Loucy (cell line): ENCODE results near the gene BTBD6.

ENCODE experiments used
- H2AFZ ChIP-seq: fragments of 200-600 bp; sonication (generic); 2 replicates; pipeline ENCODE4 v1.6.0; 2016; ENCODE audit warnings: antibody characterized with exemption, mild to moderate bottlenecking, low read length, moderate library complexity
- H3F3A ChIP-seq: fragments of 200-600 bp; 2 replicates; pipeline ENCODE4 v1.6.0; 2016; ENCODE audit warnings: antibody characterized with exemption, low read depth, mild to moderate bottlenecking
- H3K27me3 ChIP-seq: fragments of 200-600 bp; sonication (generic); 2 replicates; pipeline ENCODE4 v1.6.1; 2014; ENCODE audit warnings: low read length, mild to moderate bottlenecking; ENCODE audit not compliant: insufficient read depth, poor library complexity, severe bottlenecking
- H3K36me3 ChIP-seq: fragments of 200-600 bp; sonication (generic); 2 replicates; pipeline ENCODE4 v1.6.1; 2016; ENCODE audit warnings: low read length; ENCODE audit not compliant: insufficient read depth
- H3K4me1 ChIP-seq: fragments of 200-600 bp; sonication (generic); 2 replicates; pipeline ENCODE4 v1.5.1; 2014; ENCODE audit warnings: low read length, mild to moderate bottlenecking; ENCODE audit not compliant: insufficient read depth, poor library complexity, severe bottlenecking
- H3K4me2 ChIP-seq: fragments of 200-600 bp; sonication (generic); 2 replicates; pipeline ENCODE4 v1.6.0; 2014; ENCODE audit warnings: antibody characterized with exemption, low read length, low read depth, mild to moderate bottlenecking; ENCODE audit not compliant: poor library complexity, severe bottlenecking
- H3K4me3 ChIP-seq: fragments of 200-600 bp; sonication (generic); 2 replicates; pipeline ENCODE4 v1.5.1; 2014; ENCODE audit warnings: low read length, mild to moderate bottlenecking, mixed read lengths; ENCODE audit not compliant: poor library complexity, severe bottlenecking
- H3K79me2 ChIP-seq: fragments of 200-600 bp; sonication (generic); 2 replicates; pipeline ENCODE4 v1.6.1; 2014; ENCODE audit warnings: low read length; ENCODE audit not compliant: insufficient read depth
- H3K9ac ChIP-seq: fragments of 200-600 bp; sonication (generic); 2 replicates; pipeline ENCODE4 v1.6.0; 2014; ENCODE audit warnings: mild to moderate bottlenecking, low read depth, low read length, moderate library complexity; ENCODE audit not compliant: poor library complexity, severe bottlenecking
- H3K9me2 ChIP-seq: fragments of 200-600 bp; sonication (generic); replicated peaks from 2 replicates; pipeline ENCODE4 v1.6.1; 2016; ENCODE audit warnings: low read depth, low read length, mixed read lengths
- H3K9me3 ChIP-seq: fragments of 200-600 bp; sonication (generic); 2 replicates; pipeline ENCODE4 v1.6.1; 2014; ENCODE audit warnings: mild to moderate bottlenecking, antibody characterized with exemption, low read length, low read depth; ENCODE audit not compliant: insufficient read depth
- H4K20me1 ChIP-seq: fragments of 200-600 bp; sonication (generic); 2 replicates; pipeline ENCODE4 v1.6.0; 2014; ENCODE audit warnings: antibody characterized with exemption, low read length, mild to moderate bottlenecking; ENCODE audit not compliant: insufficient read depth, poor library complexity, severe bottlenecking
- CTCF ChIP-seq: fragments of 200-600 bp; sonication (generic); conservative IDR thresholded peaks from 2 replicates; pipeline ENCODE4 v1.5.1; 2014; ENCODE audit warnings: mild to moderate bottlenecking, antibody characterized with exemption, low read length
- EZH2phosphoT487 ChIP-seq: fragments of 200-600 bp; IDR thresholded peaks from 2 replicates; pipeline ENCODE4 v1.6.1; 2018; ENCODE audit warnings: antibody characterized with exemption, mild to moderate bottlenecking, moderate library complexity, borderline replicate concordance

The BTBD6 gene

GRCh38 chr14:105248368-105249181, at the start of gene BTBD6:
TSS of gene BTBD6 (plus strand) at chr14:105248533. CDS start at chr14:105248712, 179 bp downstream.
- Histone ChIP-seq H4K20me1 (no peaks in the 10 kb centered on the region), H3K4me1 (peaks cover 12% of the 10 kb centered on the region), H3K79me2 (peaks cover 31% of the 10 kb centered on the region; the same call in 1 of the 2 replicates), H3K9me3 (no peaks in the 10 kb centered on the region), H3F3A (no peaks in the 10 kb centered on the region), H3K27me3 (no peaks in the 10 kb centered on the region), H3K36me3 (peaks cover 6% of the 10 kb centered on the region; the same call in 1 of the 2 replicates), H3K4me2 (peak within 1 kb of the TSS; percentile 86), H3K9me2 (no peaks in the 10 kb centered on the region), H3K9ac (peak within 1 kb of the TSS; percentile 83), H2AFZ (peak within 1 kb of the TSS; percentile 64), H3K4me3 (peak within 1 kb of the TSS; percentile 84)
- TF ChIP-seq EZH2phosphoT487 (no peak), CTCF (no peak)

DNA sequence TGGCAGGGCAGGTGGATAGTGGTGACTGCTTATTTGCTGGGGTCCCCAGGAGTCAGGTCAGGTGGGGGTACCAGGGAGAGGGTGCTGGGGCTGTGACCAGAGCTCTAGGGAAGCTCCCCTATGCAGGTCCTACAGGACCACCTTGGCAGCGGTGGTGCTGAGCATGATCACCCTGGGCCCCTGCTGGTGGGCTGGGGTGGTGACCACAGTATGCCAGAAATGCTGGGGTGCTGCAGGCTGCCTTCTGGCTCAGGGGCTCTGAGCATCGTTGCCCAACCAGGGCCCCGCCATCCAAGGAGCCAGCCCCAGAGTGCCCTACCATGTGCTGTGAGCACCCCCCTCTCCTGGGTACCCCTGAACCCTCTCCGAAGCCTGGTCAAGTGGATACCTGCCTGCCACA, 49.7 kb upstream of the BTBD6 start:
- H3K27me3 ChIP-seq = no peaks in the 10 kb centered on the region
- H3F3A ChIP-seq = no peaks in the 10 kb centered on the region
- H3K4me1 ChIP-seq = peaks cover 48% of the 10 kb centered on the region
- H3K9me3 ChIP-seq = no peaks in the 10 kb centered on the region
- TF ChIP-seq EZH2phosphoT487 (no peak), CTCF (peak; percentile 34; the same call in 1 of the 2 replicates)
- no peaks in the 10 kb centered on the region for H3K79me2 ChIP-seq
- no peak overlapping the region for H2AFZ ChIP-seq
- H3K9ac ChIP-seq = no peak overlapping the region
- H3K4me3 ChIP-seq = no peak overlapping the region
- no peaks in the 10 kb centered on the region for H3K9me2 ChIP-seq
- H3K4me2 ChIP-seq = no peak overlapping the region
- no peaks in the 10 kb centered on the region for H3K36me3 ChIP-seq
- no peaks in the 10 kb centered on the region for H4K20me1 ChIP-seq

DNA sequence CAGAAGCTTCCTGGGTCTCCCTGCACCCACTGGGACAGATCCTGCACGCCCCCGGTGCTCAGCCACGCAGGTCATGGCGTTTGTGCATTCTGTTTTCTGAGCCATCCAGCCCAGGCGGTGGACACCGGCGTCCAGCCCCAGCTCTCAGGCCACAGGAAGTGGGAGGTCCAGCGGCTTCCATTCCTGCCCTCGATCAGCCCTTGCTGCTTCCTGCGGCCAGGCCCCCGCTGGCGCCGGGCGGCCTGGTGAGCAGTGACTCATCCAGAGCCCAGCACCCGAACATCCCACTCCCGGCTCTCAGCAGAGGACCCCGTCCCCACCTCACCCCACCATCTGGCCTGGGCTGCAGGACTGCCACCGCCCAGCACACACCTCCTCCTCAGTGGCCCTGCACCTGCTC, 49.2 kb upstream of the BTBD6 start:
- no peaks in the 10 kb centered on the region for H4K20me1 ChIP-seq
- no peaks in the 10 kb centered on the region for H3F3A ChIP-seq
- H3K4me2 ChIP-seq = no peak overlapping the region
- no peak overlapping the region for H2AFZ ChIP-seq
- no peaks in the 10 kb centered on the region for H3K9me2 ChIP-seq
- no peaks in the 10 kb centered on the region for H3K9me3 ChIP-seq
- no peaks in the 10 kb centered on the region for H3K27me3 ChIP-seq
- no peak overlapping the region for H3K9ac ChIP-seq
- TF ChIP-seq EZH2phosphoT487 = no peak
- TF ChIP-seq CTCF = no peak
- peaks cover 43% of the 10 kb centered on the region for H3K4me1 ChIP-seq
- H3K79me2 ChIP-seq = no peaks in the 10 kb centered on the region
- no peaks in the 10 kb centered on the region for H3K36me3 ChIP-seq
- H3K4me3 ChIP-seq = no peak overlapping the region
